Measurements from ENCODE around the gene COX7A1.

Gene COX7A1

DNA sequence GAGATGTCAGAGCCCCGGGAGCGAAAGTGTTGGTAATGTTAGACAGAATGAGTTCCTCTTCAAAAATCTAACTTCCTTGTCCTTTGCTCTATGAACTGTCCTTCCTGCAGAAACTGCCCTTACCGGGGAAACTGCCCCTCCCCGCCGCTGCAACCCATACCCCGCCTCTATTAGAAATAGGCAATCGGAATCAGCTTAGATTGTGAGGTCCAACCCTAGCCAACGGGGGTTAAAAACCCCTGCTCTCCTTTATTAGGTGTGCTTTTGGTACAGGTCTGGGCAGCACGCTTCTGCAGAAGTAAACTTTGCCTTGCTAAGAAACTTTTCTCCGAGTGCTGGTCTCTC, 23.9 kb downstream of the COX7A1 start:
- H3K36me3 ChIP-seq (ENCODE audit: control insufficient read depth, low read length), result peaks cover 13% of the 10 kb centered on the region
- no peak for TF ChIP-seq EZH2phosphoT487 (IDR thresholded peaks at IDR 0.05; ENCODE audit: borderline replicate concordance, low read length)
- TF ChIP-seq, protein P1, sequence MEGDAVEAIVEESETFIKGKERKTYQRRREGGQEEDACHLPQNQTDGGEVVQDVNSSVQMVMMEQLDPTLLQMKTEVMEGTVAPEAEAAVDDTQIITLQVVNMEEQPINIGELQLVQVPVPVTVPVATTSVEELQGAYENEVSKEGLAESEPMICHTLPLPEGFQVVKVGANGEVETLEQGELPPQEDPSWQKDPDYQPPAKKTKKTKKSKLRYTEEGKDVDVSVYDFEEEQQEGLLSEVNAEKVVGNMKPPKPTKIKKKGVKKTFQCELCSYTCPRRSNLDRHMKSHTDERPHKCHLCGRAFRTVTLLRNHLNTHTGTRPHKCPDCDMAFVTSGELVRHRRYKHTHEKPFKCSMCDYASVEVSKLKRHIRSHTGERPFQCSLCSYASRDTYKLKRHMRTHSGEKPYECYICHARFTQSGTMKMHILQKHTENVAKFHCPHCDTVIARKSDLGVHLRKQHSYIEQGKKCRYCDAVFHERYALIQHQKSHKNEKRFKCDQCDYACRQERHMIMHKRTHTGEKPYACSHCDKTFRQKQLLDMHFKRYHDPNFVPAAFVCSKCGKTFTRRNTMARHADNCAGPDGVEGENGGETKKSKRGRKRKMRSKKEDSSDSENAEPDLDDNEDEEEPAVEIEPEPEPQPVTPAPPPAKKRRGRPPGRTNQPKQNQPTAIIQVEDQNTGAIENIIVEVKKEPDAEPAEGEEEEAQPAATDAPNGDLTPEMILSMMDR (IDR thresholded peaks at IDR 0.05; ENCODE audit: low read depth, low read length, poor library complexity, severe bottlenecking), result no peak
- H3K27ac ChIP-seq (ENCODE audit: low read depth, low read length), result peak overlapping the region; percentile 65

DNA sequence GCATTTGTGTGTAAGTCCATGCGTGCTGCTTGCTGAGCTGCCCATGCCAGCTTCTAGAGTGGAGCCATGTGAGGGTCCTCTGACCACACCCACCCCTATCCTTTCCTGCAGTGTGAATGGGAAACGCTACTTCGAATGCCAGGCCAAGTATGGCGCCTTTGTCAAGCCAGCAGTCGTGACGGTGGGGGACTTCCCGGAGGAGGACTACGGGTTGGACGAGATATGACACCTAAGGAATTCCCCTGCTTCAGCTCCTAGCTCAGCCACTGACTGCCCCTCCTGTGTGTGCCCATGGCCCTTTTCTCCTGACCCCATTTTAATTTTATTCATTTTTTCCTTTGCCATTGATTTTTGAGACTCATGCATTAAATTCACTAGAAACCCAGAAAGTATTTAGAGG, 26.7 kb downstream of the COX7A1 start:
- H3K4me1 ChIP-seq (ENCODE audit: control insufficient read depth, low read length), result peaks cover 13% of the 10 kb centered on the region
- no peak overlapping the region for H3K4me2 ChIP-seq (ENCODE audit: low read length)
- no peaks in the 10 kb centered on the region for H3K27me3 ChIP-seq (ENCODE audit: control insufficient read depth, low read length)
- H3F3A ChIP-seq (ENCODE audit: control insufficient read depth, insufficient read depth), result peaks cover 4% of the 10 kb centered on the region
- no peaks in the 10 kb centered on the region for H3K9me3 ChIP-seq (ENCODE audit: control insufficient read depth, insufficient read depth, low read length)
- peaks cover 16% of the 10 kb centered on the region for H3K36me3 ChIP-seq (ENCODE audit: control insufficient read depth, low read length)
- TF ChIP-seq EZH2phosphoT487 (IDR thresholded peaks at IDR 0.05; ENCODE audit: borderline replicate concordance, low read length), result no peak
- TF ChIP-seq, protein P1 (IDR thresholded peaks at IDR 0.05; ENCODE audit: low read depth, low read length, poor library complexity, severe bottlenecking), result no peak
- no peaks in the 10 kb centered on the region for H4K20me1 ChIP-seq (ENCODE audit: control insufficient read depth, insufficient read depth, low read depth, low read length)
- no peaks in the 10 kb centered on the region for H3K79me2 ChIP-seq (ENCODE audit: control insufficient read depth, low read length)
- H3K9me2 ChIP-seq (replicated peaks; ENCODE audit: control insufficient read depth, low read length), result no peaks in the 10 kb centered on the region
- no peak overlapping the region for H3K27ac ChIP-seq (ENCODE audit: low read depth, low read length)
- H3K4me3 ChIP-seq (ENCODE audit: low read length), result no peak overlapping the region

More for the DNA sequence above, 23.9 kb downstream of the COX7A1 start:
- H3K4me1 ChIP-seq (ENCODE audit: control insufficient read depth, low read length), result peaks cover 27% of the 10 kb centered on the region
- peak overlapping the region; percentile 86 for H3K4me2 ChIP-seq (ENCODE audit: low read length)
- H3K9me2 ChIP-seq (replicated peaks; ENCODE audit: control insufficient read depth, low read length), result no peaks in the 10 kb centered on the region
- H3K79me2 ChIP-seq (ENCODE audit: control insufficient read depth, low read length), result no peaks in the 10 kb centered on the region
- peaks cover 7% of the 10 kb centered on the region for H3F3A ChIP-seq (ENCODE audit: control insufficient read depth, insufficient read depth)
- H3K27me3 ChIP-seq (ENCODE audit: control insufficient read depth, low read length), result no peaks in the 10 kb centered on the region
- H3K4me3 ChIP-seq (ENCODE audit: low read length), result peak overlapping the region; percentile 84
- no peaks in the 10 kb centered on the region for H3K9me3 ChIP-seq (ENCODE audit: control insufficient read depth, insufficient read depth, low read length)
- no peaks in the 10 kb centered on the region for H4K20me1 ChIP-seq (ENCODE audit: control insufficient read depth, insufficient read depth, low read depth, low read length)

DNA sequence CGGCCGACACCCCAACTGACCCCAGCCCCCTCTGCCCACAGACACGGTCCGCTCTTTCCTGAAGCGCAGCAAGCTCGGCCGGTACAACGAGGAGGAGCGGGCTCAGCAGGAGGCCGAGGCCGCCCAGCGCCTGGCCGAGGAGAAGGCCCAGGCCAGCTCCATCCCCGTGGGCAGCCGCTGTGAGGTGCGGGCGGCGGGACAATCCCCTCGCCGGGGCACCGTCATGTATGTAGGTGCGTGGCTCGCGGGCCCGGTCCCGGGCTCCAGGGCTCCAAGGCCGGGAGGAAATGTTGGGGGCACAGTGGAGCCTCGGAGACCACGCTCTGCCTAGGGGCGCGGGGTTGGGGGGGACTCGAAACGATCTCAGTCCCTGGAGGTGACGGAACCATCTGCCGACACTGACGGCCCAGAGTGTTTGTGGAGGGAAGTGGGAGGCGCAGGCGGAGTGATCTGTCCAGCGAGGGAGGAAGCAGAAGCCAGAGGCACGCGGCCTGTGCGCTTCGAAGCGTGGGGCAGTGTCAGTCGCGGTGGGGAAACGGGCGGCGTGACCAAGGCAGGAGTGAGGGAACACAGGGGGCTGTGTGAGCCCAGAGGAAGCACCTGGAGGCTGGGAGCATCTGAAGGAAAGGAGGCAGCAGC, 30.6 kb downstream of the COX7A1 start:
- Histone ChIP-seq H3F3A (ENCODE audit: control insufficient read depth, insufficient read depth) (no peaks in the 10 kb centered on the region), H3K9me2 (replicated peaks; ENCODE audit: control insufficient read depth, low read length) (no peaks in the 10 kb centered on the region), H3K27ac (ENCODE audit: low read depth, low read length) (no peak overlapping the region), H3K27me3 (ENCODE audit: control insufficient read depth, low read length) (no peaks in the 10 kb centered on the region), H3K4me3 (ENCODE audit: low read length) (no peak overlapping the region), H3K4me1 (ENCODE audit: control insufficient read depth, low read length) (peaks cover 4% of the 10 kb centered on the region), H3K9me3 (ENCODE audit: control insufficient read depth, insufficient read depth, low read length) (no peaks in the 10 kb centered on the region), H3K79me2 (ENCODE audit: control insufficient read depth, low read length) (peaks cover 10% of the 10 kb centered on the region), H3K36me3 (ENCODE audit: control insufficient read depth, low read length) (peaks cover 34% of the 10 kb centered on the region), H4K20me1 (ENCODE audit: control insufficient read depth, insufficient read depth, low read depth, low read length) (no peaks in the 10 kb centered on the region), H3K4me2 (ENCODE audit: low read length) (no peak overlapping the region)
- TF ChIP-seq EZH2phosphoT487 (IDR thresholded peaks at IDR 0.05; ENCODE audit: borderline replicate concordance, low read length), result no peak
- TF ChIP-seq, protein P1 (IDR thresholded peaks at IDR 0.05; ENCODE audit: low read depth, low read length, poor library complexity, severe bottlenecking), result no peak
